NAMALWA (cell line): ENCODE measurements around the gene CD300LD.
"Not testable (repeated sequence)": the region's sequence is repeated elsewhere in the genome, so short reads cannot be mapped to it uniquely, and the experiment has no call there.

Experiments used
- DNase-seq: peaks from one replicate; pipeline ENCODE4 v3.0.0-alpha.2; 2015; ENCODE audit warnings: low spot score

Gene CD300LD

DNA sequence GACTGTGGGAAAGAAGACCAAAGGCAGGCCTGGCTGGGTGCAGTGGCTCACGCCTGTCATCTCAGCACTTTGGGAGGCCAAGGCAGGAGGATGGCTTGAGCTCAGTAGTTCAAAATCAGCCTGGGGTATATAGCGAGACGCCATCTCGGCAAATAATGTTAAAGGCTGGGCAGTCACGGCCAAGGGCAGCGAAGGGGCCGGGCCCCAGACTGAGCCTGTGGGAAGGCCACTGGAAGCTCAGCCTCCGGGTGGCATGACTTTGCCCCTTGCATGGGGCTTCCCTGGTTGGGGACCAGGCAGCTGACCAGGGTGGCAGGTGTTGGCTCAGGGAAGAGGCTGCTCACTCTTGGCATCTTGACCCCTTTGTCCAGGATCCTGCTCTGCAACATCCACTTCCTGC, 14.0 kb upstream of the CD300LD start:
- DNase-seq, result no peak

DNA sequence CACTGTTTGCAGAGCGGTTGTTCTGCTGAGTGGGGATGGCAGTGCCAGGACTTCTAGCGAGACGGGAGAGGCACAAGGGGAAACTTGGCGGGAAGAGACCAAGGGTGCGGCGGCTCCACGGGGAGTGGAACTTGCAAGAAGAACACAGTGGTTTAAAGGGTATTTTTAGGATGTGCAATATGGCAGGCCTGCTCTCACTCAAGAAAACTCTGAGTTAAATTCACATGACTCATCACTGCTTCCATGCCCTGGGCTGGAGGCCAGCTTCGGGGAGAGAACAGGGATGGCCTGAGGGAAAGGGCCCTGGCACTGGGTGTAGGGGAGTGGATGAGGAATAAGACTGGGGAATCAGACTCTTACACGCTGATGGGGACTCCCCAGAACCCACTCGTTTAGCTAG, 13.3 kb upstream of the CD300LD start:
- no peak for DNase-seq

DNA sequence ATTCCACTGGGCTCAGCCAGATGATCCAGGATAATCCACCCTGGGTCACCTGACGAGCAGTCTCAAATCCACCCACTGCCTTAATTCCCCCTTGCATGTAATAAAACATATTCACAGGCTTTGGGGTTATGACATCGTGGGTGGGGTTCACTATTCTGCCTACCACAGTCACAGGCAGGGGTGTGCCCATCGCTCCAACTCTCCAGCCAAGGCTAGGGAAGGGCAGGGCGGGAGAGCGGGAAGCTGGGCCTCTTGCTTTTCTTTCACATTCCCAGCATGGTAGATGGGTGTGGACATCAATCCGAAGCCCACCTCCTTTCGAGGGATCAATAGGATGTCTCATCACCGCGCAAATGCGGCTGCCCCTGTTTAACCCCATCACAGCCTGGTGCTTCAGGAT, 12.7 kb upstream of the CD300LD start:
- DNase-seq, result no peak

DNA sequence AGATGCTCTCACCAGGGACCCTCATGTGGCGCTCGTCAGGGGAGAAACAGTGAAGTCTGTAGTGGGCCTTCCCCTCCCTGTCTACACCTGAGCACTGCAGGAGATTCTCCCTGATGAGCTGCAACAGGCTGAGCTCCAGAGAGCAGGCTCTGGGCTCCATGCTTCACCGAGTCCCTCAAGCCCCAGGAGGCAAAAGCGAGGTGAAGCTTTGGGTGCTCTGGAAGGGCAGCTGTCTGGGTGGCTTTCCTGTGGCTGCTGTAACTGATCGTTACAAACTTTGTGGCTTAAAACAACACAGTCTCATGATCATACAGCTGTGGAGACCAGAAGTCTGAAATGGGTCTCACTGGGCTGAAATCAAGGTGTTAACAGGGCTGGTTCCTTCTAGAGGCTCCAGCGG, 12.1 kb upstream of the CD300LD start:
- peak; percentile 26 for DNase-seq

DNA sequence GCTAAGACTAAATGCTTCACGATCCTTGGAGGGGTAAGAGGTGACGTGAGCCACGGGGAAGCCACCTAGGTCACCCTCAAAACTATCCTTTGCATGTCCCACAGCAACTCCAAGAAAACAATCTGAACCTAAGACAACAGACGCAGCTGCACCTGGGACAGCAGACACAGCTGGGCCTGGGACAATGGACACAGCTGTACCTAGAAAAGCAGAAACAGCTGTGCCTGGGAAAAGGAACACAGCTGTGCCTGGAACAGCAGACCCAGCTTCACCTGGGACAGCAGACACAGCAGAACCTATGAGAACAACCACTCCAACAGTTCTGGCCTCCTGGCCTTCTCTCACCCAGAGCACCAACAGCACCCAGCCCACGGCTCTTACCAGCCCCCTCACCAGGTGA, 11.7 kb upstream of the CD300LD start:
- peak; percentile 16 for DNase-seq

DNA sequence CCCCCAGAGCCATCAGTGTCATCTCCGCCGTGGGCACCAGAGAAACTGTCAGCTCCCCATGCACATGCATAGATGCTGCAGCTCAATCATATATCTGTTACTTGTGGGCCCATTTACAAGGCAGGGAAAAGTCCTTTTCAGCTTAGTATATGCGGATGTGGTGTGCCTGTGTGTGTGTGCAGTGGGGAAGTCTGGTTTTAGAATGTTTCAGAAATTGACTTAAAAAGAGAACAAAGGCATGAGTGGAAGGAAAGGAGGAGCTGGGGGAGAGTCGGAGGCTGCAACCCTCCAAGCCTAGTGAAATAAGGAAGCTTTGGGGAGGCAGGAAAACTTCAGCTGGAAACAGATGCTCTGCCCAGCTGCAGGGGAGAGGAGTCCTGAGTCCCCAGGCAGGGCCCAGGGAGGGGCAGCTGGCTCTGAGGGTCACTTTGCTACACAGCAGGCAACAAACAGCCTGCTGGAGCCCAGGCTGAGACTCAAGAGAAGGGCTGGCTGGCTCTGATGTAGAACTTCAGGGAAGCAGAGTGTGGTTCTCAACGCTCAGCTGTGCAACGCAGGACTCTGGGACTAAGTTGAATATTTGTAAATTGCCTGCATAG, 11.1 kb upstream of the CD300LD start:
- no peak for DNase-seq

DNA sequence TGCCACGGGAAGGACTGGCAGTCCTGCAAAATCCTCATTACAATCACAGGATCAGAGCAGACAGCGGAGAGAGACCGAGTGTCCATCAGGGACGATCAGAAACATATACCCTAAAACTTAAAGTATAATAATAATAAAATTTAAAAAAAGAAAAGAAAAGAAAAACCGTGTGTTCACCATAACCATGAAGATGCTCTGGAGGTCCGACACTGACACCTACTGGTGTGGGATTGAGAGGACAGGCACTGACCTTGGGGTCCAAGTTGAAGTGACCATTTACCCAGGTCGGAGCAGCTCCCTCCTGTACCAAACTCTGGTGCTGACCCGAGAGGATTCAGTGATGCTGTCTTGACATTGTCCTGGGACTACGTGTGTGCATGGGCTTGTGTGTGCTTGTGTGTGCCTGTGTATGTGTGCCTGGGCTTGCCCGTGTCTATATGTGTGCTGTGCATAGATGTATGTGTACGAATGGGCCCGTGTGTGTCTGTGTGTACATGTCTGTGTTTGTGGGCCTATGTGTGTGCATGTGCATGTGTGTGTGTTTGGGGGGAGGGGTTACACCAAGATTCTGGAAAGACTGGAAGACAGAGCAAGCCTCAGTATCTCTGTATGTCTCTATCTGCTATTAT, 10.0 kb upstream of the CD300LD start:
- peak; percentile 56 for DNase-seq

DNA sequence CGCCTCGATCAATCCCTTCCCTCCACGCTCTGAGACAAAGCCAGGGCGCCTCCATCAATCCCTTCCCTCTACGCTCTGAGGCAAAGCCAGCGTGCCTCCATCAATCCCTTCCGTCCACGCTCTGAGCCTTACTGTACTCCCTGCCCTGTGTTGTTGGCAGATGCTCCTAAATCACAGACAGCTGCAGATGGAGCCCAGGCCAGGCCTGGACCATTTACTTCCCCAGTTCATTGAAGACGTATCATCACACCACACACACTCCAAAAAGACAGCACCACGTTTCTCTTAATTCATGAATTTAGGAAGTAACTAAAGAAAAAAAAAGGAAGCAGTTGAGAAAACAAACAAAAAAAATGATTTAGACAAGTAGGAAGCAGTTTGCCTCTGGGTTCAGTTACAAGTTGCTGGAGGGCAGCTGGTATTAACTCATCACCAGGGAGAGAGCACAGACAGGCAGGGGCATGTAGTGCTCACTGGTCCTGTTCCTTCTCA, 7.4 kb upstream of the CD300LD start:
- DNase-seq, result no peak

DNA sequence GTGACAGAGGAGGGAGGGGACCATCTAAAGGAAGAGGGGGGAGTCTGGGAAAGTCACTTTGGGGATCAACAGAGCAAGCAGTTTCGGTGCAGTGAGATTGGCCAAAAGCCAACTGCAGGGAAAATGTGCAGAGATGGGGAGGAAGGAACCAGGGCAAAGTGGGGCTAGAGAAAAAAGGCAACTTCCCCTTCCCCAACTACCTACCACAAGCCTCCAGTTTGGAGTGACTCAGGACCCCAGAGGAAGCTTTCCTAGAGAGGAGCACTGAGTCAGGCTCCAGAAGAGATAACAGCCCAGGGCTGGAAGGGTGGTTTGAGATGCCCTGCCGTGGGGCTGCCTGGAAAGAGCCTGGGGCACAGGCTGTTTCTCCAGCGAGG, 6.9 kb upstream of the CD300LD start:
- no peak for DNase-seq

DNA sequence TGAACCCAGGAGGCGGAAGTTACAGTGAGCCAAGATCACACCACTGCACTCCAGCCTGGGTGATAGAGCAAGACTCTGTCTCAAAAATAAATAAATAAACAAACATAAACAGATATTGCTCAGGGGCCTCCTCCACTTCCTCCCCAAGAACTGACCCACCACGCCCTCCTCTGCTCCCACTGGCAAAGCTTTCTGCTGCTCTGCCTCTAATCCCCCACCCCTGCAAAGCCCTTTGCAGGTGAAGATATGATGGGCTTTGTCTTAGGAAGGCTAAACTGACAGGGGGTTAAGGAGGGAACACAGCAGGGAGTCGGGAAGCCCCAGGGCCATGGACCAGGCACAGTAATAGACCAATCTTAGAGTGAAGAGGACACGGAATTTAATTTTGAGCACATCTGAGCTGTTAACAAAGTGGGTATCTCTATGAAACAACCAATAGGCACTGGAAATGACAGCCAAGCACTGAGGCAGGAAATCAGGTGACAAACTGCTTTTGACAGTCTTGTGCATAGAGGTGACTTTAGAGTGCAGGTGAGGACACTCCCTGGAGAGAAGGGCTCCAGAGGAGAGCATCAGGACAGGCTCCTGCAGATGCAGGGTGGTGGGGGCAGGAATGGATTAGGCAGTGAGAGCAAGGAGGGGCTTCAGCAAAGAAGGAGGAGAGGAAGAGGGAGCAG, 6.4 kb upstream of the CD300LD start:
- no peak for DNase-seq

DNA sequence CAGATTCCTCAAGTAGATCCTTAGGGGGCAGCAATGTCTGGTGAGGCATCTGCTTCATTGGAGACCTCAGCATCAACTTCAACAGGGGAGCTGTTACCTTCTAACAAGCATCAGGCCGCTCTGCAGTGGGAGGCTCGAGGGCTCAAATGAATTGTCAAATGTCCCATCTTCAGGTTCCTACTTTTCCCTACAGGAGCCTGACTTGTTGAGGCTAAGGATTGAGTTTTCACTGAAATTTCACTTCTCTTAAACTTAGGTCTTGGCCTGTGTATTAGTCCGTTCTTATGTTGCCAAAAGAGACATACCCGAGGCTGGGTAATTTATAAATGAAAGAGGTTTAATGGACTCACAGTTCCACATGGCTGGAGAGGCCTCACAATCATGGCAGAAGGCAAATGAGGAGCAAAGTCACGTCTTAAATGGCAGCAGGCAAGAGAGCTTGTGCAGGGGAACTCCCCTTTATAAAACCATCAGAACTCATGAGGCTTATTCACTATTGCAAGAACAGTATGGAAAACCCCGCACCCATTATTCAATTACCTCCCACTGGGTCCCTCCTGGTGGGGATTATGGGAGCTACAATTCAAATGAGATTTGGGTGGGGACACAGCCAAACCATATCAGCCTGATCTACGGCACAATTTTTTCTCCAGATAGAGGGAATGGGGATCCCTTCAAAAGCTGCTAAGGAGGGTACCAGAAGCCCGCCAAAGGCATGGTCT, 5.1 kb upstream of the CD300LD start:
- DNase-seq, result no peak

DNA sequence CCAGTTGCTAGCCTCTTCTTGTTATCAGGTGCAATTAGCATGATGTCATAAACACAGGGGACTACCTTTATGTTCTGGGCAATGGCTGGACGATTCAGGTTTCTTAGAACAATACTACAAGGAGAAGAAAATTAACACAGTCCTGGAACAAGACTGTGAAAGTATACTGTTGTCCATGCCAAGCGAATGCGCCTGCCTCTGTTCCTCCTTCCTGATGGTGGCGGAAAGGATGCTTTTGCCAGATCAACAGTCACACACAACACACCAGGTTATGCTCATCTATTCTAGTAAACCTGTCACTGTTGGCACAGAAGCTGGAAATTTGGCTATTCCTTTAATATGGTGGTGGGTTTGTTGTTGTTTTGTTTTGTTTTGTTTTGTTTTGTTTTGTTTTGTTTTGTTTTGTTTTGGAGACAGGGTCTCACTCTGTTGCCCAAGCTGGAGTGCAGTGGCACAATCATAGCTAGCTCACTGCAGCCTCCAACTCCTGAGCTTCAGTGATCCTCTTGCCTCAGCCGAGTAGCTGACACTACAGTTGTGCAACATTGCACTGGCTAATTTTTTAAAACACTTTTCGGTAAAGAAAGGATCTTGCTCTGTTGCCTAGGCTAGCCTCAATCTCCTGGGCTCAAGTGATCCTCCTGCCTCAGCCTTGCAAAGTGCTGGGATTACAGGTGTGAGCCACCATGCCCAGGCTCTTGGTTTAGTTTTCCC, 3.1 kb upstream of the CD300LD start:
- no peak for DNase-seq

DNA sequence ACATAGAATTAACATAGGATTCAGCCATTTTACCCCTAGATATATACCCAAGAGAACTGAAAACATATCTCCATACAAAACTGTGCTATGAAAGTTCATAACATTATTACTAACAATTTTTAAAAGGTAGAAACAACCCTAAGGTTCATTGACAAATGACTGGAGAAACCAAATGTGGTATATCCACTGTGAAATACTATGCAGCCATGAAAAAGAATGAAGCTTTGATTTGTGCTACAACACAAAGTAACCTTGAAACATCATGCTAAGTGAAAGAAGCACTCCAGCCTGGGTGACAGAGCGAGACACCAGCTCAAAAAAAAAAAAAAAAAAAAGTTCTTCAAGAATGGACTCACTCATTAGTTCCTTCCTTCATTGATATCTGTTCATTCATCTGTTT, 580 bp downstream of the CD300LD start:
- no peak for DNase-seq

DNA sequence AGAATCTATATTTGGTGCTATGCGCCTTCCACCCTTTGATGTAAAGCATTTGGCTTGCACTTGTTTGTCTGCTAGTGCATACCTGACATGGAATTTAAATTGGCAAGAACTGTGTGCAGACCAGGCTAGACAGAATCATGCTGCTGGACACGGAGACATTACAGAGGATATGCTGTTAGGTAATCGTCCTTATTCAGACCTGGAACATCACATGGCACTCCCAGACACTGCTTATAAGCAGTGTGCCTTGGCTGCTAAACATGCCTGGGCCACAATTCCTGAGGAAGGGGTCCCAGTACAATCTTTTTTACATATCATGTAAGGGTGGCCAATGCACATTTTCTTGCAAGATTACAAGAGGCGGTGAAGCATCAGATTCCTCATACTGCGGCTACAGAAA, 6.4 kb downstream of the CD300LD start:
- DNase-seq, result no peak

DNA sequence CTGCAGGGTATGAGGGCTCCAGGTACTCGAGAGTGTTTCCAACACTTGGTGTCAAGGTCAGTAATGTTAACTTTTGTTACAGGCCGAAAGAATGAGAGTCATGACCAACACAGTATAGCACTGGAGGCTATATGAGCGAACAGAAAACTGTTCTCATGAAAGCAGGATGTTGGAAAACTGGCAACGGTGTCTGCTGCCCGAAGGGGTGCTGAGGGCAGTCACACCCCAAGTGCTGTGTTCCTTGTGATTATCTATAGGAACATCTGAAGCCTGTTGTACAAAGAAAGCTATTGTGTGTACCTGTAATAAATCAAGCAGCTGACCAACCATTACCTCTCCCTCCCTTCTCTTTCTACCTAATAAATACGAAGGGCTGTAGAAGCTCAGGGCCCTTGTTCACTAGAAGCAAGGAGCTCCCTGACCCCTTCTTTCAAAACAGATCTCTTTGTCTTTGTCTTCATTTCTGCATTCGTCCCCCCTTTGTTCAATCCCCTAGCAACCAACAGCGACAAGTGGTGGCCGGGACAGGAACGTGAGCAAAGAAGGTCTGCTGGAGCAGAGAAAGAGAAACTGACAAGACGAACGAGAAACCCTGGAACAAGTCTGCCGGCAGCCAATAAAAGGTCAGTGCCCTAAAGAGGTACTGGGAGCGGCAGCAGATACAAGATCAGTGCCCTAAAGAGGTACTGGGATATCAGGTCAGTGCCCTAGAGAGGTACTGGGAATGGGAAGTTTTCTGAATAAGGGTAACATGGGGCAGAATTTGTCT, 7.6 kb downstream of the CD300LD start:
- DNase-seq, result no peak

DNA sequence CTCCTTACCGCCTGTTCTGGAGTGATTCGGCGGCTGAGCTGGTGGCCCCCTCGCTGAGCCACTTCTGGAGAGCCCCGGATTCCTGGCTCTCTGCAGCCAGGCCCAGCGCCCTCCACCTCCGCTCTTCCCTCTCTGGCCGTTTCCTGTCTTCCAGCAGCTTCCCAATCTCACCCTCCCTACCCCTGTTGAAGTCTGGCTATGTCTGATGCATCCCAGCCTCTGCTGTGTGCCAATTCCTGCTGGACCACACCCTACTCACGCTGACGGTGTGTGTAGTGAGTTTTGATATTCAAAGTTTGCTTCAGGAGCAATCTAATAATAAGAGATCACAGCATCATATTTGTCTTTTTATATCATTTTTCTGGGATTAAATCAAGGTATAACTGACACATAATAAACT, 9.4 kb downstream of the CD300LD start:
- no peak for DNase-seq

DNA sequence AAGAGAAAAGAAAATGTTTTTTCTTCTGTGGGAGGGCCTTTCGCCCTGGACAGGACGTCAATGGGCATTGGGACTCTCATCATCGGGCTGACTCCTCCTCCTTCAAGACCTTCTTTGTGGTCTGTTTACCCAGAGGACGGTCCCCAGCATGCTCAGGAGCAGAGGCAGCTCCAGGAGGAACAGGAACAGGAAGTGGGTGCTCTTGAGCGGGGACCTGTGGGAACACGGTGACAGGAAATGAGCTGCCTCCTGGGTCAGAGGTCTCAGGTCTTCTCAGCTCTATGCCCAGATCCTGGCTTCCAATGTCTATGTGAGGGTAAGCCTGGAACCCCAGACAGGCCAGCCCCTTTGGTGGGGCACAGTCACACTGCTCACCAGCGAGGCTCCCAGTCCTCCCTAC, 12.2 kb downstream of the CD300LD start:
- DNase-seq, result no peak

DNA sequence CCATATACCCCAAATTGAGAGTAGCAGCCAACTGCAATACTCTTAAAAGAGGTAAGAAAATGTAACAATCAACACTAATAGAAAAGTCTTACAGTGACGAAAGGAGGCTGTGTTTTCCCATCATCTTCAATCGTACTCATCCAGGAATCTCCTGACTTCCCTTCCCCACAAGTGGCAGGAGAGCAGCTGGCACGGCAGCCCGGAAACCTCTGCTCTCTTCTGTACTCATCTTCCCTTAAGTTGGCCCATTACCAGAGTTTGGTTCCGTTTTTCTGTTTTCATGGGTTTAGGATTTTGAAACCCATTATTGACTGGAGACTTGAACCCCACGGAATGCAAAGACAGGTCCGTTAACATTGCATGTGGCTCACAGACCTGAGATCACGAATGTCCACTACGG, 13.1 kb downstream of the CD300LD start:
- no peak for DNase-seq

DNA sequence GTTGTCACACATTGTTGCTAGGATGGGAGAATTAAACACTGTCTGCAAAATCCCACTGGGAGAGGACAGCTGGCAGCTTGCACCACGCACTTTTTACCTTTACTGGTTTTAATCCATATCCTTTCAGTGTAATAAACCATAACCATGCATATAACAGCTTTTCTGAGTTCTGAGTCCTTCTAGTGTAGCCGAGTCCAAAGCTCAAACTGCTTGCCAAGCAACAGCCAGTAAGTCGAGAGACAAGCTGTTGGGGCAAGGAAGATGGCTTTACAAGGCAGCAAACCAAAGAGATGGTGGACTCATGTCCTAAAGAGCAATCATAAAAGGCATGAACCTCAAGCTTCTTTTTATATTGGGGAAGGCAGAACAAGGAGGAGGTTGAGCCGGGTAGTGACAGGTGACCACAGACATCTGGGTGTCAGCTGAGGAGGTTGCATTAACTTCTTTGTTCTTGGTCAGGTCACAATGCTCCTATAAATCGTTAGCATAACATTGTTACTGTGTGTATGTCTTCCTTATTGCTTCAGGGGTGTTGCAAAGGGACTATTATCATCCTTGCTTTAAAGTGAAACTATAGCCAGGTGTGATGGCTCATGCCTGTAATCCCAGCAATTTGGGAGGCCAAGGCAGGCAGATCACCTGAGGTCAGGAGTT, 17.5 kb downstream of the CD300LD start:
- DNase-seq, result no peak

DNA sequence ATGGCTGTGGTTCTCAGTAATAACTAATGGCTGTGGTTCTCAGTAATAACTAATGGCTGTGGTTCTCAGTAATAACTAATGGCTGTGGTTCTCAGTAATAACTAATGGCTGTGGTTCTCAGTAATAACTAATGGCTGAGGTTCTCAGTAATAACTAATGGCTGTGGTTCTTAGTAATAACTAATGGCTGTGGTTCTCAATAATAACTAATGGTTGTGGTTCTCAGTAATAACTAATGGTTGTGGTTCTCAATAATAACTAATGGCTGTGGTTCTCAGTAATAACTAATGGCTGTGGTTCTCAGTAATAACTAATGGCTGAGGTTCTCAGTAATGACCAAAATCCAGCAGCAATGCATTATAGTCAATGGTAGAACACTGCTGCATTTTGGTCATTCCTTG, 18.4 kb downstream of the CD300LD start:
- not testable (repeated sequence) for DNase-seq

DNA sequence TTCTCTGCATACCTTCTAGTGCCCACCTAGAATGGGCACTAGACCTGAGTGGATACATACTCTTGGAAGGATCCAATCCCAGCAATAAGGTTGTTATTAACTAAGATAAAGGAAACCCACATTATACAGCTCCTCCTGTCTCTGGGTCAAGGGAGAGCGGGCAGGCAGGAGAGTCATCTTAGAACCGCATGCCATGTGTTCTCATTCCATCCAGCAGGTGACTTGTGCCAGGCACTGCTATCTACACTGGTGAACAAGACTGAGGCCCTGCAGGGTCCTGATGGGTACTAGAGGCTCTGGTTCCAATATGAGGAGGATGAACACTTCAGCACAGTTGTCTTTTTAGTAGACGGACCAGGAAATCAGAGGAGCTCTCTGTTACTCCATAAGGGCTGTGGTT, 18.9 kb downstream of the CD300LD start:
- DNase-seq, result no peak
